Measurements from ENCODE around the gene GNA12.
"Not testable (repeated sequence)": the region's sequence is repeated elsewhere in the genome, so short reads cannot be mapped to it uniquely, and the experiment has no call there.

The GNA12 gene

DNA sequence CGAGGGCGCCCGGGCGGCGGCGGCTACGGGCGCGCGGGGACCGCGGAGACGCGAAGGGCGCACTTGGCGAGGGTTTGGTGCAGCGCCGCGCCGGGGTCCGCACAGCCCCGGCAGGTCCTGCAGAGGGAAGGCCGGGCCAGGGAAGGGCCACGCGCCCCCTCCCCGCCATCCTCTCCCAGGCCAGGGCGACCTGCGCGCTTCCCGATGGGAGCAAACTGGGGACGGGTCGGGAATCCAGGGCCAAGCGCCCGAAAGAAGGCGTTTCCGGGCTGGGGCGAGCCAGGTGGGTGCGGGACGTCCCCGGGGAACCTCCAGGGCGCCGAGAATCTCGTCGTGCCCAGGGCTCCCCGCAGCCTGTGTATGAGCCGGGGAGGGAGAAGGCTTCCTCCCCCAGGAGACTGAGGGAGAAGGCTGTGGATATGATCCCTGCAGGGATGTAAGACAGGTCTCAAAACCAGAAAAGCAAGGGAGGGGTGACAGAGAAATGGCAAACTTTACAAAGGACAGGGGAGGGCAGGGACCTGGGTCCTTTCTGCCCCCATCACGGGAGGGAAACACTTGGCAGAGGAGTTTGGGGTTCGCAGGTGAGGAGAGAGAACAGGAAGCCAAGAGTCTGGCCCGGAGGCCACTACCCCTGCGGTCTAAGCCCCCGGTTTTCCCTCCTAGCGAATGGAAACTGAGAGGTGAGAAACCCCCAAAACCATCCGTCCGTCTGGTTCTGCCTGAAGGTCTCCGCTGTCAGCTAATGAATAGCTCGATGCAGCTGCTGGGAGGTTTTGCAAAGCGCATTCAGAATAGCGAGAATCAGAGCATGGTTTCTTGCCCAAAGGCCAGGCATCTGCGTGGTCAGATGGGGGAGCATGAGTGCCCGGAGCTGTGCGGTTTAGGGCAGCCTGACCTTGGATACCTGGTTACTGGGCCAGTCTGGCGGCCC is 155.4 kb downstream of the GNA12 start:
- no peak for DNase-seq

GRCh38 chr7:2687881-2688318 is 156.2 kb downstream of the GNA12 start, which contains the start of gene AMZ1:
TSS of gene AMZ1 (plus strand) at chr7:2688202. CDS start at chr7:2700452, 12,250 bp downstream.
- no peak for DNase-seq

- DNase-seq: no peak
Measured at GRCh38 chr7:2687338-2687869, 156.7 kb downstream of the GNA12 start.

DNA sequence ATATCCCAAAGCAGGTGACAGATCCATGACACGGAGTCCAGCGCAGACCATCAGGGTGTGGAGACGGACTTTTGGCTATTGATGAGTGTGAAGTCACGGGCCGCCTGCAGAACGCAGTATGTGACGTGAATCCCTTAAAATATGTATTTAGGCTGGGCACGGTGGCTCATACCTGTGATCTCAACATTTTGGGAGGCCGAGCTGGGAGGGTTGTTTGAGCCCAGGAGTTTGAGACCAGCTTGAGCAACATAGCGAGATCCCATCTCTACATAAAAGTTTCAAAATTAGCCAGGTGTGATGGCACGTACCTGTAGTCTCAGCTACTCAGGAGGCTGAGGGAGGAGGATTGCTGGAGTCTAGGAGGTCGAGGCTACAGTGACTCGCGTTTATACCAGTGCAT is 158.0 kb downstream of the GNA12 start:
- no peak for DNase-seq

DNA sequence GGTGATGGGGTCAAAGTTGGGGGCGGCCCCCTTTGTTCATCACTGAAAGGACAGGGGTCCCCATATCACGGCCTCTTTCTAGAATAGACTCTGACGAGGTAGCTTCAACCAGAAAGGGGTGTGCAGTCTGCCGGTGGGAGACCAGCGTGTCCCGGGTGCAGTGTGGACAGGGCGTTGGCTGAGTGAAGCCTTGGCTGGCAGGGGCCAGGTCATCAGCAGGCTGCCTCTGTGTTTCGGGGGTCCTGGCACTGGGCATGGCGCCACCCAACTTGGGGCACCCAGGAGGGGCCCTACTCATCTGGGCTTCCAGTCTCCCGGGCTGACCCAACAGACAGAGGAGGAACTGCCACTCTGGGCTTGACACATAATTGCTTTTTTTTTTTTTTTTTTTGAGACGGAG is 159.6 kb downstream of the GNA12 start:
- DNase-seq: no peak

- no peak for DNase-seq
Measured at GRCh38 chr7:2681929-2682799, 161.9 kb downstream of the GNA12 start.

GRCh38 chr7:2680792-2681490 is 163.2 kb downstream of the GNA12 start:
- DNase-seq: no peak

GRCh38 chr7:2680256-2680655 is 163.9 kb downstream of the GNA12 start:
- no peak for DNase-seq

GRCh38 chr7:2679135-2680127 is 164.7 kb downstream of the GNA12 start:
- DNase-seq: not testable (repeated sequence)

- not testable (repeated sequence) for DNase-seq
Measured at GRCh38 chr7:2678454-2678853, 165.7 kb downstream of the GNA12 start.
